PC-9 (cell line): ENCODE data around the gene ENDOV.

Experiments used
- EZH2 ChIP-seq: fragments of 200-600 bp; sonication (generic); IDR thresholded peaks from 2 replicates; pipeline ENCODE4 v1.8.0; 2017; ENCODE audit warnings: antibody characterized with exemption, low read depth
- TF ChIP-seq, protein P1 (sequence below): fragments of 200-600 bp; sonication (generic); conservative IDR thresholded peaks from 2 replicates; pipeline ENCODE4 v1.6.1; 2017; ENCODE audit warnings: mixed run types, antibody characterized with exemption, mild to moderate bottlenecking, moderate library complexity

- TF ChIP-seq, protein P1, sequence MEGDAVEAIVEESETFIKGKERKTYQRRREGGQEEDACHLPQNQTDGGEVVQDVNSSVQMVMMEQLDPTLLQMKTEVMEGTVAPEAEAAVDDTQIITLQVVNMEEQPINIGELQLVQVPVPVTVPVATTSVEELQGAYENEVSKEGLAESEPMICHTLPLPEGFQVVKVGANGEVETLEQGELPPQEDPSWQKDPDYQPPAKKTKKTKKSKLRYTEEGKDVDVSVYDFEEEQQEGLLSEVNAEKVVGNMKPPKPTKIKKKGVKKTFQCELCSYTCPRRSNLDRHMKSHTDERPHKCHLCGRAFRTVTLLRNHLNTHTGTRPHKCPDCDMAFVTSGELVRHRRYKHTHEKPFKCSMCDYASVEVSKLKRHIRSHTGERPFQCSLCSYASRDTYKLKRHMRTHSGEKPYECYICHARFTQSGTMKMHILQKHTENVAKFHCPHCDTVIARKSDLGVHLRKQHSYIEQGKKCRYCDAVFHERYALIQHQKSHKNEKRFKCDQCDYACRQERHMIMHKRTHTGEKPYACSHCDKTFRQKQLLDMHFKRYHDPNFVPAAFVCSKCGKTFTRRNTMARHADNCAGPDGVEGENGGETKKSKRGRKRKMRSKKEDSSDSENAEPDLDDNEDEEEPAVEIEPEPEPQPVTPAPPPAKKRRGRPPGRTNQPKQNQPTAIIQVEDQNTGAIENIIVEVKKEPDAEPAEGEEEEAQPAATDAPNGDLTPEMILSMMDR, result no peak
- TF ChIP-seq EZH2, result no peak
Observed at GRCh38 chr17:80460429-80460834, 45.5 kb downstream of the ENDOV start.
